GM18519 (cell line): ENCODE measurements around the gene NCS1.

Experiments
- ATAC-seq: cut with Tn5 transposase; IDR thresholded peaks from one replicate; pipeline ENCODE4 v1.9.1; 2021; ENCODE audit warnings: mild to moderate bottlenecking, moderate library complexity; ENCODE audit not compliant: unreplicated experiment, low FRiP score

NCS1 gene

DNA sequence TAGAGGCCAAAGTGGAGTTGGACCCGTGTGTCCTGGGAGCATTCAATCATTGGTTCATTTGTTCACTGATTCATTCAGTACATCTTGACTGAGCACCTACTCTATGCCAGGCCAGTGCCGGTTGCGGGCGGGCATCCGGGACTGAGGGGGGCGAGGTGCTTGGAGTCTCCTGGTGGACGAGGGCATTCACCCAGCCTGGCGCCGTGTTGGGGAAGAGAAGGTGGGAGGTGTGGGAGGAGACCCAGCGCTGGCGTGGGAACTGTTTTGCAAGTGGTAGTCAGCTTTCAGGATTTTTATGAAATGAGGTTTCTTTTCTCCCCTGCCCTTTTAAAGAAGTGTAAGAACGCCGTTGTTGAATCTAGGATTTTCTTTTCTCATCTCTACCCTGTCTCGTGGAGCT is 37.2 kb downstream of the NCS1 start:
- no peak for ATAC-seq

DNA sequence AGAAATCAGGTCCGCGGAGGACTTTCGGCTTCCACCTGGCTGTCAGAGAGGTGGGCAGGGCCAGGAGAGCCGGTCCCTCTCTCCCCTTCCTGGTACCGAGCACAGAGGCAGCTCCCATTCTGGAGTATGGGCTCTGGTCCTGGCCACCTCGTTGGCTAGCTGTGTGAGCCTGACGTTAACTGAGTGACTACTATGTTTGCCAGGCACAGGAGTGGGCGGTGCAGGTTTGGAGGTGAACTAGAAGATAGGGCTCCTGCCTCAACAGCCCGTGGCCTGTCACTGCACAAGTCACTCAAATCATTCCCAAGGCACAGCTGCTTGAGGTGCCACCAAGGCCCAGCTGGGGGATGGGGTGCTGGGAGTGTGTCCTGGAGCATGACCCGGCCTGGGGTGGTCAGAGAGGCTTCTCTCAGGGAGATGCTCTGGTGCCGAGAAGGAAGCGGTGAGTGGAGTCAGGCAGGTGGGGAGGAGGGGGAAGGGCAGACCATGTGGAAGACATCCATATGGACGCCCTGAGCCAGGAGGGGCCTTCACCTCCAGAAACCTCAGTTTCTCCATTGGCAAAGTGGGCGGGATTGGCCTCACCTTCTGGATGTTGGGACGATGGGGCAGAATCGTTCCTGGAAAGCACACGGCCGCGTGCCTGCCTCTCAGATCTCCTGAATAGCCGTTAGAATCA is 39.5 kb downstream of the NCS1 start:
- ATAC-seq: no peak

DNA sequence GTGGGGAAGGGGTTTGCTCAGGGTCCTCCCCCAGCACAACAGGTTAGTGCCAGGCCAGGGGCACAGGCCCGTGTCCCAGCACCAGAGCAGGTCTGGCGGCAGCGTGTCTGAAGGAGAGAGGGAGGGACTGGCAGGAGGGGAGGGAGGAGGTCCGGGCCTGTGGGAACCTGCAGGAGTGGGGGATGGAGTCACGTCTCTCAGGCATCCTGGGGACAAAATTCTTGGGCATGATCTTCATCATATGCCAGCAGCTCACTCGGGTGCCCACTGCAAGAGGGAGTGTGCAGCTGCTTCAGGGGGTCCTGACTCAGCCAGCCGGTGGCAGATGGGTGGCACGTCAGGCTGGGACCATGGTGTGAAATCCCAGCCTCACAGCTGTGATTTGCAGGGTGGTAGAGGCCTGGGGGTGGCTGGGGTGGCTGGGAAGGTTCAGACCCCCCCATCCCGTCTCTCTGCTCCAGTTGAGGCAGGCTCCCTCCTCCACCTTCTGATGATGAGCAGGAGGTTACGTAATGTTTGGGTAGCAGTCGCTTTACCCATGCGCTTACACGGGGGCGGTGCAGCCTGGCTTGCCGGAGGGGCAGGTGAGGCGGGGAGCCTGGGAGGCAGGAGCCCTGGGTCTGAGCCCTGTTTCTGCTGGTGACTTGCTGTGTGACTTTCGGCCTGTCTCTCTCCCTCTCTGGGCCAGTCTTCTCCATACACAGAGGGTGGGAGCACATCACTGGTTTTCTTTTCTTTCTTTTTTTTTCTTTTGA is 40.5 kb downstream of the NCS1 start:
- no peak for ATAC-seq

DNA sequence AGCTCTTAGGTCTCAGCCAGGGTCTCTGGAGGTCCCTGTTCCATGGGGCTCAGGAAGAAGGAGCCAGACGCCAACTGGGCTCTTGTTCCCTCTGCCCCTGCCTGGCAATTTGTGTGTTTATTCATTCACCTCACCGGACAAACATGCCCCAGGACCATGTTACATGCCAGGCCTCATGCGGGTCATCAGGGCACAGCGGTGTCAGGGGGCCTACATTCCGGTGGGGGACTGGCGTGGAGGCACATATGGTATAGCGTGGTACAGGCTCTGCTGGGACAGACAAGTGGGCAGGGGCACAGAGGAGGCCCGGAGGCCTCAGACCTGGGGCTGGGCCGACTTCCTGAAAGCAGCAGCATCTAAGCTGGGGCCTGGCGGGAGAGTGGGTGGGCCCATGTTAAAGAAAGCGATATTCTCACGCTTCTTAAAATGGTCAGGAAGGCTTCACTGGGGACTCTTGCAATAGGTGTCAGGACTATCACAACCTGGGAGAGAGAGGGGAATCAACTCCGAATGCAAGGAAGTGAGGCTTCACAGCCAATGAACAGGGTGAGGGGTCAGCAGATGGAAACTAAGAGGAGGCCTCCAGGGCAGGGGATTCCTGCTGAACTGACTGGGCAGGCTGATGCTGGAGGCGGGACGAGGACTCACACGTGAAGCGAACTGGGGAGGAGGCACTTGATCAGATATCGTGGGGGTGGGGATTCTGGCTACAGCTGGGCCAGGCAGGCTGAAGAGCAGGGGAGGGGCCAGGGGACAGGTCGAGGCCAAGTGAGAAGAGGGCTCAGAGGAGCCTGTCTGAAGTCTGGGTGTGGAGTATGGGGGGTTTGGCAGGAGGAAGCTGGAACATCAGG is 41.9 kb downstream of the NCS1 start:
- no peak for ATAC-seq

DNA sequence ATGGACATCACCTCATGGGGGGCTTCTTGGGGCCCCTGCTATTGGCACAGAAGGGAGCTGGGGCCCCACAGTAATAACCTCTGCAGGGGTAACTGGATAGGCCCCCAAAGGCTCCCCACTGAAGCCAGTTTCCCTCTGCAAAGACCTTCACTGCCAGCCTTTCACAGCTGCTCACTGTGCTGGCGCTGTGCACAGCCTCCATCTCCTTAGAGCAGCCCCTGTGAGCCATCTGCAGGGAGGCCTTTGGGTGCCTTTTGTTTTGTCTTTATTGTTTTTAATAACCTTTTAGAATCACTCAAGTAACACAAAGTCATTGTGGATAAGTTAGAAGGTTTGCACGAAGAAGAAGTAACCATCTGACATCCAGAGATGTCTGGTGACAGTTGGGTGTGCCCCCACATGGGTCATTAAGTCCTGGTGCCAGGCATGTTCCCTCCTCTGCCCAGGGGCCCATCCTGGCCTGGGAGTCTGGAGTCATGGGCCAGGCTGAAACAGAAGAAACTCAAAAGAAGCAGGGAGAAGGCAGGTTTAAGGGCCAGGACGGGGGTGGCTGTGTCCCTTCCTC is 42.7 kb downstream of the NCS1 start:
- no peak for ATAC-seq

DNA sequence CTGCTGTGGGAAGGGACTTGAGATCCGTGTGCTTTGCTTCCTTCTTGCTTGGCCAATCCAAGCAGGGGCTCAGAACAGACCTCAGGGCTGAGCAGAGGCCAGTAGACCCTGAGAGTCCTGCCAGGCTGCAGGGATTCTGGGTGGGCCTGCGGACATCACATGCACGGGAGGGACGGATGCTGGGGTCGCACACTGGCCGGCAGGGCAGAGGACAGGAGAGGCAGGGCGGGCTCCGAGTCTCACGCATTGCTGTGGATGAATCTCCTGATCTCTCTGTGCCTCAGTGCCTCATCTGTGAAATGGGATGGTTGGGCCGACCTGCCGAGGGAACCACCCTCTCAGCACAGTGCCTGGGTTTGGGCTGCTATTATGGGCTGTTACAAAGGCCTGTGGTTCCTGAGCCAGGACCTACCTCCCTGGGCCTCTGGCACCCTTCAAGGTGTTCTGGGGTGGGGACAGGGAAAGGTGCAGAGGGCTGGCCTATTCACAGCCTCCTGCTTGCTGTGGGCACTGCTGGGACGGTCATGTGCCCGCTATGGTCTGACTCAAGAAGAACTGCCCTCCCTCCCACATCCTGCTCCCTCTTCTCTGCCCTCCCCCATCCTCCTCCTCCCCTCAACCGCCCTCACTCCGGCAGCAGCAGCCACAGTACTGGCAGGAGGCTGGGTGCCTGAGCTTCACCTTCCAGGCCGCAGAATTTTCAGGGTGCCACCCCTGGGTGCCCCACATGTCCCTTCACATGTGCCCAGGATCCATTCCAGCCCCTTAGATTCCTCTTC is 43.3 kb downstream of the NCS1 start:
- ATAC-seq: no peak

DNA sequence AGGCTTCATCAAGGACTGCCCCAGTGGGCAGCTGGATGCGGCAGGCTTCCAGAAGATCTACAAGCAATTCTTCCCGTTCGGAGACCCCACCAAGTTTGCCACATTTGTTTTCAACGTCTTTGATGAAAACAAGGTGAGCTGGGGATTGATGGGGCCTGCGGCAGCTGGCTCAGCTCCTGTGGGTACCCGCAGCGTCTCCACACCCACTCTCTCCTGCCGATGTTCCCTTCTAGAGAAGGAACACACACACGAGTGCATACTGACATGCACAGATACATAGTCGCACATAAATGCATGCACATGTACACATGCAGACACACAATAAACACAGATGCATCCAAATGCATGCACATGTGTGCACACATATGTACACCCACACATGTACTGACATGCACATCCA is 45.6 kb downstream of the NCS1 start:
- no peak for ATAC-seq

DNA sequence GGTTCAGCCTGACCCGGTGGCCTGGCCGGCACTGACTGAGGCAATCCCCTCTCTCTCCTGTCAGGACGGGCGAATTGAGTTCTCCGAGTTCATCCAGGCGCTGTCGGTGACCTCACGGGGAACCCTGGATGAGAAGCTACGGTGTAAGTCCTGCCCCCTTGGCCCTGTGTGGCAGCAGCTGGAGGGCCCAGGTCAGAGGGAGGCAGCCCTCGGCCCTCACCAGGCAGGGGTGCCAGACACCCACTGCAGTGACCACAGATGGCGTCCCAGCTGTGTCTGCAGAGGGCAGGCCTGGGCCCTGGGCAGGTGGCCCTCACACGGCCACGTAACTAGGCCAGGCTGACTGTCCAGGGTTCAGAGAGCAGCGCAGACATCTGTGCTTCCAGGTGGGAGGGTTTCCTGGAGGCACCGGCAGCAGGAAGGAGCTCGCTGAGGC is 47.5 kb downstream of the NCS1 start:
- ATAC-seq: no peak

DNA sequence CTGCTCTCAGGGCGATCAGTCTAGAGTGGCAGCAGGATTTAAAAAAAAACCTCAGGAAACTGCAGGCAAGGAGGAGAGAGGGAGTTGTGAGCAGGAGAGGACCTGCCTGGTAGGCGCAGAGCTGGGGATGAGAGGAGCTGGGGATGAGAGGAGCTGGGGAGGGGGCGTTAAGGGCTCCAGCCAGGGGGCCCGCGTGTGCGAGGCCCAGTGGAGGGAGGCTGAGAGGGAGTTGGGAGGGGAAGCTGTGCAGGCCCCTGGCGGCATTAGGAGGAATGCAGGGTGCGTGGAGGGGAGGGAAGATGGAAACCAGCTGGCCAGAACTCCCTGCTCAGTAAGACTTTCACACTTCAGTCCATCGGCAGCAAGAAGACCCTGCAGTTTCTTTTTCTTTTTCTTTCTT is 48.1 kb downstream of the NCS1 start:
- no peak for ATAC-seq

DNA sequence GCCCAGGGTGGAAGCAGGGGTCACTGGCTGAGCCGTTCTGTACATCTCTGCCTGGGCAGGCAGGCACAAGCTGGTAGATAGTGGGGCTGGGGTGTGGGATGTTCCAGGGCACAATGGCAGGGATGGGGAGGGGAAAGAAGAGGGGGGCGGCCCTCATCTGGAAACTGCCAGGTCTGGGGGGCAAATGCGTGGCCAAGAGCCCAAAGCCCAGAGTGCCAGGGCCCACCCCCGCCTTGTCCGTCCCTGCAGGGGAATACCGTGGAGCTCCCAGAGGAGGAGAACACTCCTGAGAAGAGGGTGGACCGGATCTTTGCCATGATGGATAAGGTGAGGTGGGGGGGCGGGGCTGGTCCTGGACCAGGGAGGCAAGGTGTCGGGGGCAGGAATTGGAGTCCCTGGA is 50.6 kb downstream of the NCS1 start:
- ATAC-seq: no peak

DNA sequence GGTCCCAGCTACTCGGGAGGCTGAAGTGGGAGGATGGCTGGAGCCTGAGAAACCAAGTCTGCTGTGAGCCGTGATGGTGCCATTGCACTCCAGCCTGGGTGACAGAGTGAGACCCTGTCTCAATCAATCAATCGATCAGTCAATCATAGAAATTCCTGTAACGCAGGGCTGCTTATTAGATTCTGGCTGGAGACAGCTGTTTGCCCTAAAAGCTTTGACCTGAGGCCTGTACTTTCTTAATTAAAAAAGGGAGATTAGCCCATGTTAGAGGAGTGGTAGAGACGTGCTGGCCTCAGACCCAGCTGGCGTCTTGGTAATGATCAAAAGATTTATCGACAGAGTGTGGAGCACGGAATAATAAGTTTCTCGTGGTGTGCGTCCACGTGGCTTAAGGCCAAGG is 52.9 kb downstream of the NCS1 start:
- ATAC-seq: no peak

DNA sequence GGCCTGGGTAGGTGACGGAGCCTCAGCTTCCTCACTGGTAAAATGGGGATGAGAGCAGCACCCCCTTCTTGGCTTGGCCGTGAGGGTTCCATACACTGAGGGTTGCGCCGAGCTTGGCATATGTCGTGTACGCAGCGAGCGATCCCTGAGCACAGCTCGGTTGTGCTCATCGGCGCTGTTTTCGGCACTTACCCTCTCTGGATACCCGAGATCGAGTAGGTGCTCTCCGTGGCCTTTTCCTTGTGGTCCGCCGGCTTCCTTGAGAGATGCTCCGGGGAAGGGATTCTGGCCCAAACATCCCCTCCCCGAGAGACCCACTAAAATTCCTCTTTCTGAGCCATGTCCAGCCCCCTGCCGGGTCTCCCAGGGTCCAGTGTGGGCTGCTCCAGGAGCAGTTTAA is 53.4 kb downstream of the NCS1 start:
- ATAC-seq: no peak

DNA sequence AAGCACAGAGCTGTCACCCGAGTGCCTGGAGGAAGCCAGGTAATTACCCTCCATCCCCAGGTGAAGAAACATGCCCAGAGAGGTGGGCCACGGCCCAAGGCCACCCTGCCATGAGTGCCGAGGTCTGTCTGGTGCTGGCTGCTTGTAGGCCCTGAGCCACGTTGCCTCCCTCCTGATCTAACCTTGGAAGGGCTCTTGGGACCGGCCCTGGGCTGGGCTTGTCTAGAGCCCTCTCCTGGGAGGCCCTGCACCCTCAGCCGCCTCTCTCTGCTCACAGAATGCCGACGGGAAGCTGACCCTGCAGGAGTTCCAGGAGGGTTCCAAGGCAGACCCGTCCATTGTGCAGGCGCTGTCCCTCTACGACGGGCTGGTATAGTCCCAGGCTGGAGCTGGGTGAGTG is 53.9 kb downstream of the NCS1 start:
- no peak for ATAC-seq

DNA sequence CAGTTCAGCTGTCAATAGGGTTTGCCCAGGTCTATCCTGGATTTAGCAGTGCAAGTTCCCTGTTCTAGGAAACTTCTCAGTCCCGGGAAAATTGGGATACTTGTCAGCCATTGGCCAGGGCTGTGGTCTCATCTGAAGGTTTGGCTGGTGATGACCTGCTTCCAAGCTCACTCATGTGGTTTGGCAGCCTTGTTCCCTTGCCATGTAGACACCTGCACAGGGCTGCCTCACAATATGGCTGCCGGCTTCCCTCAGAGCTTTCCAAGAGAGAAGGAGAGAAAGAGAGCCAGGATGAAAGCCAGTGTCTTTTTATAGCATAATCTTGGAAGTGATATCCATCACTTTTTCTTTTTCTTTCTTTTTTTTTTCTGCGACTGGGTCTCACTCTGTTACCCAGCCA is 55.6 kb downstream of the NCS1 start:
- no peak for ATAC-seq

DNA sequence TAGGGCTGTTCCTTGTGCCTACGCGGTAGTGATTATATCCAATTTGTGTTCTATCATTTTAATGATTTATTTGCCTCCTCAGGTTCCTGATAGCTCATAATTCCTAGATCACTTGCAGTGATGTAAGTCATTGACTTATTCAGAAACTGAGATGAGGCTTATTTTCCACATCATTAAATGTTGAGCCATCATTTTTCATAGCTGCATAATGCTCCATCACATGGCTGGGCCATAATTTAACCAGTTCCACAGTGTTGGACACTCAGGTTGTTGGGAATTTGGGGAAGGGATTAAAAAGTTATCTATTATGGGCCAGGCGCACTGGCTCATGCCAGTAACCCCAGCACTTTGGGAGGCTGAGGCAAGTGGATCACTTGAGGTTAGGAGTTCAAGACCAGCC is 57.6 kb downstream of the NCS1 start:
- no peak for ATAC-seq

DNA sequence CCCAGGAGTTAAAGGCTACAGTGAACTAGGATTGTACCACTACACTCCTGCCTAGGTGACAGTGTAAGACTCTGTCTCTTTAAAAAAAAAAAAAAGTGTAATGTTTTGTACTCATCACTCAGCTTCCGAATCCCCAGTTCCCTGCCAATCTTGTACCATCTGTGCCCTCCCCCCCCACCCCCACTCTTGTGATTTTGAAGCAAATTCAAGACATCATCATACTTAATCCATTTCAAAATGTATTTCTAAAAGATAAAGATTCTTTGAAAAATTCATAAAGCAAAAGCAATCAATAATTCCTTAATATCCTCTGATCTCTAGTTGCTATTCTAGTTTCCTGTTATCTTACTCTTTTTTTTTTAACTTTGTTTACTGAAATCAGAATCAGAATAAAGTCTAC is 58.4 kb downstream of the NCS1 start:
- ATAC-seq: no peak

DNA sequence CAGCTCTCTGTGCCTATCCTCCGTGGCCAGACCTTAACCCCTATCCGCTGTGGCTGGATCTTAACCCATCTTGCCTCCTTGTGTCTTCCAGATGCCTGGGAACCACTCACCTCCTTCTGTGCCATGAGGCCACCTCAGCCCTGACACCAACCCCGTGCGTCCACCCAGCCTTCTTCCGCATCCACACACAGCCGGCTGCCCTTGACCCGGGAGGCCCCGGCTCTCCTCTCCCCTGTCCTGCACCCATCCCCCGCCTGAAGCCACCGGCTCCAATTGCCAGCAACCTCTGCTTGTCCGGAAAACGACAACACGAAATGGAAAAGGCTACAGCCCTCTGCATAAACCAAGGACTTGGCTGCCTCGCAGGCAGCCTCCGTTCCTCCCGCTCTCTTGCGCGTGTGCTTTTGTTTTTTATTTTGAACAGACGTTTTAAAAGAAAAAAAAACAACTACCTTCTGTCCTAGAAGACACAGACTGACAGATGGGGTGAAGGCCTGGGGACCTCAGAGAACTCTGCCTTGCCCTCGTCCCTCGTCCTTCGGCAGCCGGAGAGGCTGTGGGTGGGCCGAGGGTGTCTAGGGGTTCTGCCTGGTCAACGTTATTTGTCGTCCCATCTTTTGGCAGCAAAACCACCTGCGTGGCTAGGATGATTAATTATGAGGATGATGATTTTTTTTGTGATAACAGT is 60.8 kb downstream of the NCS1 start:
- no peak for ATAC-seq

DNA sequence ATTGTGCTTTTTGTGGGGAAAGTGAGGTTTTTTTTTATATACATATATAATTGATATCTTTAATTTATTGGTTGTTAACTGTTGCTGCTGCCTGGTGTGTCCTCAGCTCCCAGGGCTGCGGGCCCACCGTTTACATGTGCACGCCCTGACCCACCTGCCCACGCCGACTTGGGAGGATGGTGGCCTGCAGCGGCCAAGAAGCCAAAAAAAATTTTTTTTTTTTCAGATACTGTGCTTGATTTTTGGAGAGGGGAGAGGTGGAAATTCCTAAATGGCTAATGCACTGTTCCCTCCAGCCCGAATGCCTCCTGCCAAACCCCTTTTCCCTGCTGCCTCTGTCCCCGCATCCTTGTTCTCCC is 61.4 kb downstream of the NCS1 start:
- no peak for ATAC-seq

DNA sequence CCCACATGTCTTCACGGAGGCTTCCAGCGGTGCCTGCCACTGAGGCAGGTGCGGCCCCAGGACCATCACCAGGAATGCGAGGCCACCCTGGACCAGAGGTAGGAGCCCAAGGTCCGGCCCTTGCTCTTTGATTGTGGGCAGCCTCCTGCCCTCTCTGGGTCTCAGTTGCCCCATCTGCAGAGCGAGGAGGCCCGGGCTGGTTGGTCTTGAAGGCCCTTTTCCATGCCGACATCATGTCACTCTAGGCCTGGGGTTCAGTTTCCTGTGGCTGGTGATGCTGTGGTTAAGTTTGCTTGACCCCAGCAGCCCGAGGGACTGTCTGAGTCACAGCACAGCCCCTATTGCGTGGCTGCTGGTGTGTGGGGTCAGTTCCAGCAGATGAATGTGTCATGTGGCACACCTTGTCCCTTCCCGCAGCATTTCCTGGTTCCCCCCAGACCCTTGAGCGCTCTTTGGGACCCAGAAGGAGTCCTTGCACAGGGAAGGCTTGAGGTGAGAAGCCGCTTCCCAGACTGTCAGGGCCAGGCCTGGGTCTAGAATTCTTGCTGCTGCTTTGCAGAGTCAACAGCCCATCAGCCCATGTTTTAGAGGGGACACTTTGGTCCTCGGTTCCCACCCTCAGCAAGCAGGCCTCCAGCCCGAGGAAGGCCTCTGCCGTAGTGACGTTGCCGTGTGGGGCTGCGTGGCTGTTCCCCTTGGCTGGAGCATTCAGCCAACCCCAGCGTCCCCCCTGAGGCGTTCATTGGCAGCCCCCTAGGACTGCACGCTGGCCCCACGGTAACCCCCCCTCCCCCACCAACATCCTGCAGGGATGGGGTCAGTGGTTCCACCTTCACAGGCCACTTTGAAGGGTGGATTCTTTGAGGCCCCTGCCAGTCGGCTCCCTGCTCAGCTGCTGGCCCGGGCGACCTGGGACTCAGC is 62.4 kb downstream of the NCS1 start:
- ATAC-seq: no peak
